Stimulated activated CD8-positive, alpha-beta memory T cell treated with anti-CD3 and anti-CD28 coated beads, Interleukin-7, amount 100 ng/mL, for 24 hours (primary cell): ENCODE measurements around the gene ULK4.
"Not testable (repeated sequence)": the region's sequence is repeated elsewhere in the genome, so short reads cannot be mapped to it uniquely, and the experiment has no call there.

Experiments
- DNase-seq: peaks from one replicate; pipeline ENCODE4 v3.0.0-alpha.2; 2020; ENCODE audit warnings: low read depth

ULK4 gene

DNA sequence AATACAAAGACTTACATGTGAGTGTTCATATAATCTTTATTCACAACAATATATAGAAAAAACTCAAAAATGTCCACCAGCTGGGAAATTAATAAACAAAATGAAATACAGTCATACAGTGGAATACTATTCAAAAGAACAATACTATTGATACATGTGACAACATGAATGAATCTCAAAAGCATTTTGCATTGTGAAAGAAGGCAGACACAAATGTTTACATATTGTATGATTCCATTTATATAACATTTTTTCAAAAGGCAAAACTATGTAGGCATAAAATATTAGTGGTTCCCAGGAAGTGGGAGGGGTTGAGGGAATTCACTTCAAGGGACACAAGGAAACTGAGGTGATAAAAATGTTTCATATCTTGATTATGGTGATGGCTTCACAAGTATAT, 459.4 kb downstream of the ULK4 start:
- DNase-seq: no peak

DNA sequence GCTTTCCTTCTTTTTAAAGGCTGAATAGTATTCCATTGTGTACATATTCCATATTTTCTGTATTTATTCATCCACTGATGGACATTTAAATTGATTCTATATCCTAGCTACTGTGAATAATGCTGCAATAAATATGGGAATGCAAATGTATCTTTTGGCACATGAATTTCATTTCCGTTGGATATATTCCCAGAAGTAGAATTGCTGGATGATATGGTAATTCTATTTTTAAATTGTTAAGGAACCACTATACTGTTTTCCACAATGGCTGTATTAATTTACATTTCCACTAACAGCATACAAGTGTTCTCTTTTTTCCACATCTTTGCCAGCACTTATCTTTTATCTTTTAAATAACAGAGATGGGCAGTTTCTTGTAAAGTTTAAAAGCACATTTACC, 459.9 kb downstream of the ULK4 start:
- DNase-seq: no peak

DNA sequence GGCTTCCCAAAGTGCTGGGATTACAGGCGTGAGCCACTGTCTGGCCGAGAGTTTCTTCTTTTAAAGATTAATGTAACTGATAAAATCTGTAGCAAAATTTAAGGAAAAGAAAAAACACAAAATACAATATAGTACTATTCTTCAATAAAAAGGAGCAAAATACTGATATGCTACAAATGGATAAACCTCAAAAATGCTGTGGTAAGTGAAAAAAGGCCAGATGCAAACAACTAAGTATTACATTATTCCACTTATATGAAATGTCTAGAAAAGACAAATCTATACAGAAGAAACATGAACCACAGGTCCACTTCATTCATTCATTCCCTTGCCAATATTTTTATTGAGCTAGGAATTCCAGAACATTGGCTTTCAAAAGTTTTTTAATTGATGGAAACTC, 463.1 kb downstream of the ULK4 start:
- DNase-seq: no peak

DNA sequence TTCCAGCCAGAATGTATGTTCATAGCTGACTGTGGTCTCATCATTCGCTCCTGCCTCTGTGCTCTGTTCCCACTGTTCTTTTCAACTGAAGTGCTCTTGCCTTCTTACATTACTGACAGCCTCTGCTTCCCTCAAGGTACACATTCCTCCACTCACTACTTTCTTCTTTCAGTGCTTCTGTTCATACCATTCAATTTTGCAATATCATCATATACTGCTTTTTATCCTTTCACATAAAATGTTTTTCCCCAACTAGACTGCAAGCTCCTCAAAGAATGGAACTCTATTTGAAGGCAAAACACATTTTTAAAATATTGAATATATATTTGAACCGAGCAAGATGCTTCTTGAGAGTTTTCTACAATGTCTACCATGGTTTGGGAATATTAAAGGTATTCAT, 471.5 kb downstream of the ULK4 start:
- no peak for DNase-seq

DNA sequence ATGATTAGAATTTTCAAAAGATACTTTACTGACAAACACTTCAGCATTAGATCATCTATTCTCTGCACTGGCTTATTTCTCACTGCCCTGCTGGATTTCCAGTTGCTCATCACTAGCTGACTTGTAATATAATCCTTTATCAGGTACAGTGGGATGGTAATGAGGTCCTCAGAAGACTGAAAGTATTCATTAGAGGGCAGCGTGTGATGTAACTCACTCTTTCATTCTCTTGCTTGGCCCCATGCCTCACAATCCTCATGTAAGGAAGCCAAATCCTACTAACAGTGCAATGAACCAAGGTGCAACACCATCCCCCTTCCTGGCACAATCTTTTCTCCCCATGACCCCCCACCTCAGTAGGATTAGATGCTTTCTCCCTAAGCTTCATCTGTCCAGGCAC, 472.7 kb downstream of the ULK4 start:
- DNase-seq: no peak

DNA sequence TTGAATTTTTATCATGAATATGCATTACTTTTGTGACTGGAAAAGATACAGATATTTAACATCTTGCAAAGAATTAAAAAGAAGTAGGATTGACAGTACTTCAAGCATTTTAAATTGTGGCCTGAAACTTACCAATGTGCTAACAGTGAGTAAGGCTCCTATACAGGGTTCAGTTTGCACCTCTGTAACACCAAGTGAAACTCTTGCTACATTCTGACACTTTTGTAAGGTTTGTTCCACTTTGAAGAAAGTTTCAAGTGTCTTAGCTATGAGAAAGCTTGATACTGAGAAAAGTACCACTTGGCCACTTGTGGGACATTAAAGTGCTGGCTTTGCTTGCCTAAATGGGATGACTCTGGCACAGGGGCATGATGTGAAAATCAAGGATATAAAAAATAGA, 473.4 kb downstream of the ULK4 start:
- no peak for DNase-seq

DNA sequence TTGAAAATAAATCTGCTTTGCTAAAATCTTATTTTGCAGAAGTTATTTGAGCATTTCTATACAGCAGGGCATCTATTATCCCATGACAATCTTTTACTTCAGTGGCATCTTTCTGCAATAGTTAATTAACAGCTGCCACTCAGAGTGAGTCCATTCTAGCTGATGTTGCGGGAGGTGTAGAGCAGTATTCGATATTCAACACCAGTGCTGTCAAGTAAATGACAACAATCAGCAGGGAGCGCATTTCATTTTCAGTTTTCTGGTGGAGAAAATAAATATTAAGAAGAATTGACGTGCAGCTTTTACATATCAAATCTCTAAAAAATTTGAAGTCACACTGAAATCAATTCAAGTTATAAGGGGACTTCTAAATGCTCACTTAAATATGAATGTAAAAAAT, 476.4 kb downstream of the ULK4 start:
- DNase-seq: no peak

DNA sequence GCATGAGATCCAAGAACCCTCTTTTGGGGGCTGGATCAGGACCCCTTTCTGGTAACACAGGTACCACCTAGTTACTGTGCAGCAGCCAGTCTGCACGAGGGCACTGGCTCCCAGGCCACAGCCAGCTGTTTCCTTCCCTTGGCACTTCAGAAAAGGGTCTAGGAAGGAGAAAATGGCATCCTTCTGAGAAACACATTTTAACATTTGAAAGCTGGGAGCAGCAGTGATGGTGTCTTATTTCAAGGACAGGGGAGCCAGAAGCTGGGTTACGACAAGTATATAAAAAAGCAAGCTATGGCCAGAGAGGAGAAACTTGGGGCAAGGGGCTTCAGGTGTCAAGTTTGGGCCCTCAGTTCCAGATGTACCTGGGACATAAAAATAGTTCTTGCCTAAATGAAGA, 479.8 kb downstream of the ULK4 start:
- no peak for DNase-seq

DNA sequence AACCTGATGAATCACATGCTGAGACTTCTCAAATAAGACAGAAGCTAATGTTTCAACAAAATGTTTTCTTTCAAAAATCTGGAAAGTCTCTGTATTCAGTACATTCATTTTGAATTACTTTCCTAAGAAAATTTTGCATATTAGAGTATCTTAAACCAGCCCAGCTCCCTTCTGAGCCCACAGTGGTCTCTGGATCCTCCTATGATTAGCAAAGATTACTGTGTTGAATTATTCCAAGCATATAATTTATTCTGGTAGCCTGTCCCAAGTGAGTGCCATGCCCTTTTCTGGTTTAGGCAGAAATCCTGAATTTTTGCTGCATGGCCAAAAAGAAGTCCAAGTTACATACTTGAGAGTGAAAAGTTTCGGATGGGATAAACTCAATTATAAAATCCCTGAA, 483.6 kb downstream of the ULK4 start:
- no peak for DNase-seq

DNA sequence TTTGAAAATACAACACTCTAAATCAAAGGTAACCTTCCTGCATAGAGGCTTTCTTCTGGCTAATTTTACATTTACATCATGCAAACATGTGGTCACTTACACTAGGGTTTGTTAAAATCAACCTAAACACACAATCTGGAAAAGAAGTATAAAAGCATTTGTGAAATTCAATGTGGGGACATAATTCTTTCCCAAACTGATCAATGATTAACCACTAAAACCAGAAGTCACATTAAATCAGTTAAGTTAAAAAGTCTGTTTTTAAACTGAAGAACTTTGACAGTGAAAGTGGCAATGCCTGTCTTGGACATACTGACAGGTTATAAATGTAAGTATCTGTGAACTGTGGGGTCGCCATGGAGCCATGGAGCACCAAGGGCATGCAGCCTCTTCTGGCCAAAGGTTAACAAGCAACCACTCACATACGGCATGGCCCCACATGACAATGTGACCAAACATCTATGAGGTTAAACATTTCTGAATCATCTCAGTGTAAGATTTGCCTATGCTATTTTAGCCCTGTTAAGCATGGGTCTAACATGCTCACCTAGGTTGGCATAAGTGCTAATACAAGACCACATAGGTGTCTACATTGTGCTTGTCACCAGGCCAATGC, 484.4 kb downstream of the ULK4 start:
- DNase-seq: no peak

DNA sequence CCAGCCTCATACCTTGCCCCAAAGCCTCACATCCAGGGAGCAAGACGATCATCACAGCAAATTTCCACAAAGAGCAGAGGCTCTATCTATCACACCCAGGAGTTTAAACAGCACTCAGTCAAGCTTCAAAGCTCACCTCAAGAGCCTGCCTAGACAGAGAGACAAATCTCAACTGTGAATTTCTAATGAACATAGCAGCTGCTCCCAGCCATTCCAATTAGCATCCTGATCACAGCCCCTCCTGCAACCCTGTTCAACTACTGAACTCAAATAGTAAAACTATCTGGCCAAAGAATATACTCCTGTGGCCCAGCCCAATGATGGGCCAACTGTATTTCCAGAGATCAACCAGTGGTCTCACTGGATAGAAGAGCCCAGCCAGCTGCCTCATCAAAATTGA, 492.8 kb downstream of the ULK4 start:
- no peak for DNase-seq

DNA sequence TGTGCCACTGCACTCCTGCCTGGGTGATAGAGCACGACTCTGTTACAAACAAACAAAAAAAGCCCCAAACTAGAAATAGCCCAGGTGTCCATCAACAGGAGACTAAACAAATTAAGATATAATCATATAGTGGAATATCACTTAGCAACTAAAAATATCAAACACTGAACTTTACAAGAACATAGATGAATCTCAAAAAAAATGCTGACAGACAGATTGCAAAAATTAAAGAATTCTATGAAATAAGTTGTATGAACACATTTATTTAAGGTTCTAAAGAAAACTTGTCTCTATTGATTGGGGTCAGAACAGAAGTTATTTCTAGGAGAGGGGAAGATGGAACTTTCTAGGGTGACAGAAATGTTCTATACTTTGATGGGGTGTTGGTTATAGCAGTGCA, 494.4 kb downstream of the ULK4 start:
- DNase-seq: no peak

DNA sequence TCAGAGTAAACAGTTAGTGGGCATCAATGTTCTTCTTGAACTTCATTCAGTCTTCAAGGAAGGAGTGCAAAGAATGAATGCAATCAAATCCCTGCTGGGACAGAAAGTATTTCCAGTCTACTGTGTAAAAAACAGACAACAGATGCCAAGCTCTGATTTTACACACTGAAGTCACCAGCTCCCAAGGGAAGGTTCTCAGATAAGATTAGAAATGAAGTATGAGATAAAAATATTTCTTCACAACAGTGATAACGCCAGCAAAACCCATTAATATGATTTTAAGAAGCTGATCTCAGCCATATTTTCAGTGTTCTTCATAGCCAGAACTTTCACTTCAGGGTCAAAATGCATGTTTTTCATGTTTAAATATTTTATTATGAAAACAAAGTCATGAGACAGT, 497.0 kb downstream of the ULK4 start:
- no peak for DNase-seq

DNA sequence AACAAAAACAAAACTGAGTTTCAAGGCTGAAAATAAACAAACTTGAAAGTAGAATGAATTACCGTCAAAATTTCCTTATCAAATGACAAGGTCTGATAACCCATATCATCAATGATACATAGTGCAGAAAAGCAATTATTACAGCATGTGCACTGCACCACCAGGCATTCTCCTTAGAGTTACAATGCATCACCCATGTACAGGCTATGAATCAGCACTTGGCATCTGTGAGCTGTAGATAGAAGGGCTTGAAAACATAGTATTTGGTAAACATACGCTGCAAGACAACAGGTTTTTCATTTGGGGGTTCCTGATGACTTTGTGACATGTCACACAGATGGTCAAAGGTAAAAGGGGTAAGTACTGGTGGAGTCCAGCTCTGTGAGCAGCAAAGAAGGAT, 497.5 kb downstream of the ULK4 start:
- DNase-seq: no peak

DNA sequence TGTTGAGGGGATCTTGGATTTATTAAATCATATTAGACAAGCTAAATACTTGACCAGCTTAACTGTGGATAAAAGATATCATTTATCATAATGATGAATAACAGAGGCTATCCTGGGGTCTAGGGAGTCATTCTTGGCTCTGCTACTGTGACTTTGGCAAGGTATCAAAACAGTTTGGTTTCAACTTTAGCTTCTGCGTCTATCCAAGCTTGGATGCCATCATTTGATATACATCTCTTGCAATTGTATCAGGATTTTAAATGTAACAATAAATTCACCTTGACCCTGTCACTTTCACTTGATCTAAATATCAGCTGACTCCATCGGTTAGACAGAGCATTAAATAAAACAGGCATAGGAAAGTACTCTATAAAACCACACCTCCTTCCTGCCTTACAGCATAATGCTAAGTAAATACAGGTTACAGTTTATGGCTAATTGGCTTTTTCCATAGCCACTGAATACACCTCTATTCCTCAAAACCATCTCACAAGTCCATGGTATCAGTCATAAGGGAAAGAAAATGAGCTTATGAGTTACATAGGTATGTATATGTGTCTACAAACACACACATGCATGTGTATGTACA, 499.7 kb downstream of the ULK4 start:
- DNase-seq: no peak

DNA sequence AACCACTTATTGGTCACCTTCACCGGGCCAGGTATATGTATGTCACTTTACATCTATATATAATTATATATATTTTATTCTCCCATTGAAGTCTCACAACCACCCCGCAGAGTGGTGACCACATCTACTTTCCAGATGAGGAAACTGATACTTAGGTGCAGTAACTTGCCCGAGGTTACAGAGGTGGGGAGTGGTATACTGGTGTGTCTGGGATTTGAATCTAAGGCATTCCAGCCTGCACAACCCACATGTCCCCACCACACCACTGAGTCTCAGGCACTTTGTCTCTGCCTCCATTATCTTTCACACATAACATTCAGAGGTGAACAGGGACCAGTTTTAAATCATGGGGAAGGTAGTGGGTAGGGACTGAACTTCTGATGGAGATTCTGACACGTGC, 501.2 kb downstream of the ULK4 start:
- no peak for DNase-seq

DNA sequence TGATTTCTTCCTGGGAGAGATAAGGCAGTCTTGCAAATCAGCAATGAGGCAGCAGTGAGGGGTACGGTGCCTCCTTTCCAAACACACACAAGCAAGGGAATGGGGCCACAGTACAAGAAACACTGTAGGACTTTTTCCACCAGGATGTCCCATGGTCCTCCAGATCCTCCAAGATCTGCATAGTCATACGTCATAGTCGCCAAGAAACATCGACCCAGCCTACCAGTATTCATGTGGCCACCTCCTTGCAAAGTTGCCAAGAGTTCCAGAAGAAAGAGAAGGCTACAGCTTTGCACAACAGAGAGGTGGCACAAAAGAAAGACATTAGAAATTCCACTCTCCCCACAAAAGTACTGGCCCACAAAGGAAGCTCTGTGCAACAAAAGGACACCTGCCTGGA, 504.7 kb downstream of the ULK4 start:
- DNase-seq: no peak

DNA sequence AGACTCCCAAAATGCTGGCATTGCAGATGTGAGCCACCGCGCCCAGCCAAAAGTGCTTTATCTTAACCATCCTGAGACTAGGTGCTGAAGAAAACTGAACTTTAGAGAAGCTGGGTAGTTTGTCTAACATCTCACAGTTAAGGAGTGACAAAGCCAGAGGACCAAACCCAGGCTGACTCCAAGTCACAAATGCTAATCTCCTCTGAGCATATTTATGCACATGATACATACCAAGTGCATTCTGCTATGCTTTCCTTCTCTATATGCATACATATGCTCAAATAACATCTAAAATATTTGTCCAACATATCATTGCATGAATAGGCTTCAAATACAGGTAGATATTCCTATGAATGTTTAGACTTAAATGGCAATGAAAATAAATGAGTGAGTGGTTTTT, 505.7 kb downstream of the ULK4 start:
- no peak for DNase-seq

DNA sequence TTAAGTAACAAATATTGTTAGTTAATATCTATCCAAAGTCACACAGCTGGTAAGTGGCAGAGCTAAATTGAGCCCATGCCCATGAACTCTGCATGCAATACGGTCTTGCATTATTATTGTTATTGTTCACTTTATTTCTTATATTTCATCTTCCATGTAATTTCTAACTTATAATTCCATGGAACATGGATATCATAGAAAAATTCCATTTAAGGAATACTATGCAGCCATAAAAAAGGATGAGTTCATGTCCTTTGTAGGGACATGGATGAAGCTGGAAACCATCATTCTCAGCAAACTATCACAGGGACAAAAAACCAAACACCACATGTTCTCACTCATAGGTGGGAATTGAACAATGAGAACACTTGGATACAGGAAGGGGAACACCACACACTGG, 508.3 kb downstream of the ULK4 start:
- DNase-seq: not testable (repeated sequence)

DNA sequence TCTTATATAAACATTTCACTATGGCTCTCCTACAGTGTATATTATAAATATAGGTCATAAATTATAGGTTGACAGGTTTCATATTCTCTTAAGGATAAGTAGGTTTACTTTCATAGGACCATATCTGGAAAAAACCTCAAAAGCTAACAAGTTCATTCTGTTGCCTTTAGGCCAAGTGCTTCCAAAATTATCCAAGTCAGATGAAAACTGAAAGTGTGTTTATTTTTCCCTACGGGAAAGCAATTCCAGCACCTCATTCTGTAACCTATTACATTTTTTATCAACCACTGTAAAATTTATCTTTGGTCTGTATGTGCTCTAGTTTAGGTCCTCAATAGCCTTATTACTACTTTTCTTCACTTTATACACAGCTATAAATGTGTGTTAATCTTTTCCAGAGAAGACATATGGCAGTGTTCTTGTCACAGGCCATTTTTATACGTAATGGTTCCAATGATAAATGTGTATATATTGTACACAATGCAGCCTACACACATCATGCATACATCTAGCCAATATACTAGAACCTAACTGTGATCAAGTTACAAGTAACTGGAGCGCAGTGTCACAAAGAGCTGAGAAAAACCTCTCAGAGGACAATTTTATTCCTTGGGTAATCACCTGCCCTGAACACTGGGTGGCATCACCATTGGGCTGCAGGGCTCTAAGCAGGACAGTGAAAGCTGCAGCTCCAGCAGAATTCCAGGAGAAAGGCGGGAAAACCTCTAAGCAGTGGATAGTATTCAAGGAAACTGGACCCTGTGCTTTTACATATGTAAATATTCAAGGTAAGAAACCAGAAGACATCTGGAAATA, 511.3 kb downstream of the ULK4 start:
- no peak for DNase-seq

DNA sequence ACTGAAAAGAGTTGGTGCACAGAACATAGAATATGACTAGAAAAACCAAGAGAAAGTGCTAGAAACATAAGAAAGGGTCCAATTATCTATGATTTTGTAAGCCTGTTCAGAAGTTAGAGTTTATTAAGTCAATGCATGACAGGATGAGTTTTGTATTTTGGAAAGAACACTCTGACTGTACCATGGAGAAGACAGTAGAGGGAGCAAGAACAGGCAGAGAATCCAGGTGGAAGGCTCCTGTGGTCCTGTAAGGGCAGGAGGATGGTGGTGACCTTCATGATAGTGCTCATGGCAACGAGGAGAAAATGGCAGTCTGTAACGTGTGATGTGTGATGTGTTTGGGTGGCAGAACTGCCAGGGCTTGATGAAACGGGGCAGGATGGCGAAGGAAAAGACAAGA, 513.5 kb downstream of the ULK4 start:
- DNase-seq: no peak

DNA sequence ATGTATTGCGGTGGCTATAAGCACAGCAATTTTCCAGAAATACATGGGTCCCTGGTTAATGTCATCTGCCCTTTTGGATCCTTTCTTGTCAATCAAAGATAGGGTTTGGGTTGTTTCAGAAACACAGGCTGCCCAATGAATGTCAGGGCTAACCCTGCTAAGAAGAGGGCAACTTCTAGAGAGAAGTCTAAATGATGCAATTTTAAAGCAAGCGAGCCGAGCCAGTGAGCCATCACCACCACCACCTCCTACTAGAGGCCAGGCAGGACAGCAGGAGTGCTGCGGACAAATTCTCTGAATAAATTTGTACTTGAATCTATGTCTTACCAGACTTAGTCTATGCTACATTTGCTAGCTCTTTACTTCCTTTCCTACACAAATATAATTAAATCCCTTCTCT, 514.2 kb downstream of the ULK4 start:
- no peak for DNase-seq

DNA sequence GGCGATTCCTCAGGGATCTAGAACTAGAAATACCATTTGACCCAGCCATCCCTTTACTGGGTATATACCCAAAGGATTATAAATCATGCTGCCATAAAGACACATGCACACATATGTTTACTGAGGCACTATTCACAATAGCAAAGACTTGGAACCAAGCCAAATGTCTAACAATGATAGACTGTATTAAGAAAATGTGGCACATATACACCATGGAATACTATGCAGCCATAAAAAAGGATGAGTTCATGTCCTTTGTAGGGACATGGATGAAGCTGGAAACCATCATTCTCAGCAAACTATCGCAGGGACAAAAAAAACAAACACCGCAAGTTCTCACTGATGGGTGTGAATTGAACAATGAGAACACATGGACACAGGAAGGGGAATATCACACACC, 515.6 kb downstream of the ULK4 start:
- not testable (repeated sequence) for DNase-seq

DNA sequence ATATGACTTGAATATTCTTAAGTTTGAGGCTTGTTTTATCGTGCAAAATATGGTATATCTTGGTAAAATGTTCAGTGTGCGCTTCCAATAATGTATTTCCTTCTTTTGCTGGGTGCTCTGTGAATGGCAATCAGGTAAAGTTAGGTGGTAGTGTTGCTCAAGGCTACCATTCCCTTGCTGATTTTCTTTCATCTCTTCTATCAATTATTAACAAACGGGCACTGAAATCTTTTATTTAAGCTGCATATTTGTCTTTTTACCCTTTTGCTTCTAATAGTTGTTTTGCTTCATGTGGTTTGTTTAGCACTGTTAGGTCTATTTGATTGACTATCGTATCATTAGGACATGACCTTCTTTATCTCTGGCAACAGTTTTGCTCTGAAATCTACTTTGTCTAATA, 520.3 kb downstream of the ULK4 start:
- DNase-seq: no peak
